Tibial nerve (tissue), 4 donors: ENCODE data around the gene PRKAR2A. TPM values are rescaled to one million over a fixed set of nuclear protein-coding genes. Genes with fewer than 3 reads are reported as not detected.

Source experiments
- DNase-seq, 2 donors: peaks; one replicate each; pipeline ENCODE4 v3.0.0-alpha.2; 2019; ENCODE audit warnings: low spot score in 2 of 2
- H3K27ac ChIP-seq, 4 donors: fragments of 200-600 bp; sonication (generic) in 3 of 4; one replicate each; pipeline ENCODE4 v1.5.1; 2017 to 2019; ENCODE audit warnings: mild to moderate bottlenecking in 1 of 4
- H3K27me3 ChIP-seq, 2 donors: fragments of 200-600 bp; sonication (generic) in 1 of 2; one replicate each; pipeline versions ENCODE4 v1.5.1 to v1.6.0; 2017 to 2019
- H3K36me3 ChIP-seq, 3 donors: fragments of 200-600 bp; sonication (generic); one replicate each; pipeline ENCODE4 v1.5.1; 2018 to 2019
- H3K4me1 ChIP-seq, 4 donors: fragments of 200-600 bp; sonication (generic) in 3 of 4; one replicate each; pipeline ENCODE4 v1.5.1; 2017 to 2019
- H3K4me3 ChIP-seq, 4 donors: fragments of 200-600 bp; sonication (generic) in 3 of 4; one replicate each; pipeline ENCODE4 v1.5.1; 2017 to 2019; ENCODE audit warnings: mild to moderate bottlenecking in 1 of 4, moderate library complexity in 1 of 4
- H3K9me3 ChIP-seq, 4 donors: fragments of 200-600 bp; sonication (generic) in 3 of 4; one replicate each; pipeline ENCODE4 v1.5.1; 2017 to 2019
- CTCF ChIP-seq, 5 experiments: fragments of 200-600 bp in 3 of 5; fragments of 450-650 bp in 2 of 5; sonication (generic) in 3 of 5; IDR thresholded peaks; one replicate each; pipeline ENCODE4 v1.5.1; 2016 to 2019; ENCODE audit warnings: antibody characterized with exemption in 5 of 5, mild to moderate bottlenecking in 3 of 5, moderate library complexity in 2 of 5
- EP300 ChIP-seq, 2 donors: sonication (generic); formaldehyde crosslinking; IDR thresholded peaks; one replicate each; pipeline ENCODE4 v1.6.1; 2017; ENCODE audit warnings: antibody characterized with exemption in 2 of 2, mild to moderate bottlenecking in 1 of 2
- POLR2A ChIP-seq, 2 donors: fragments of 450-650 bp; IDR thresholded peaks; one replicate each; pipeline ENCODE4 v1.6.1; 2017; ENCODE audit warnings: antibody characterized with exemption in 2 of 2, mild to moderate bottlenecking in 2 of 2, moderate library complexity in 2 of 2
- WGBS, 2 donors: methylation state at CpG; one replicate each; pipeline ENCODE4 v1.1.5; 2018; 5-methylcytosine and 5-hydroxymethylcytosine counted together
- total RNA-seq, 4 donors: library from RNA; depleted of rRNA; stranded (reverse); fragments of >200 nt; gene quantifications; one replicate each; pipeline ENCODE4 v1.1.0, GENCODE V29; 2016

Gene PRKAR2A
- total RNA-seq, 4 donors from 2014 or later: 26.9 to 37.5 (median 32.4) TPM

GRCh38 chr3:48855681-48856447, 8.2 kb upstream of the PRKAR2A start:
- TF ChIP-seq EP300 (IDR thresholded peaks at IDR 0.05): no peak
- H3K4me3 ChIP-seq: no peak overlapping the region
- H3K4me1 ChIP-seq: no peaks in the 10 kb centered on the region
- H3K9me3 ChIP-seq: no peaks in the 10 kb centered on the region
- peaks cover 0 to 45% (median 9%) of the 10 kb centered on the region in 3 donors for H3K36me3 ChIP-seq
- H3K27ac ChIP-seq: peak overlapping the region in 2 of 4 donors; percentile 26 to 34
- no peak for DNase-seq
- 84 to 88% methylated on average over 9 of the region's 9 CpGs for WGBS, 2 donors
- H3K27me3 ChIP-seq: no peaks in the 10 kb centered on the region

GRCh38 chr3:48852151-48852550, 4.5 kb upstream of the PRKAR2A start:
- Histone ChIP-seq H3K4me1 (peaks cover 0 to 10% (median 2%) of the 10 kb centered on the region in 4 donors), H3K9me3 (no peaks in the 10 kb centered on the region), H3K4me3 (no peak overlapping the region), H3K27ac (no peak overlapping the region), H3K27me3 (no peaks in the 10 kb centered on the region), H3K36me3 (peaks cover 0 to 9% (median 0%) of the 10 kb centered on the region in 3 donors)
- TF ChIP-seq CTCF (IDR thresholded peaks at IDR 0.05) (no peak), POLR2A (IDR thresholded peaks at IDR 0.05) (no peak), EP300 (IDR thresholded peaks at IDR 0.05) (no peak)
- no peak for DNase-seq
- WGBS, 2 donors: 85 to 90% methylated on average over 5 of the region's 5 CpGs

GRCh38 chr3:48851407-48851806, 3.7 kb upstream of the PRKAR2A start:
- DNase-seq: no peak
- Histone ChIP-seq H3K36me3 (peaks cover 0 to 2% (median 0%) of the 10 kb centered on the region in 3 donors), H3K9me3 (no peaks in the 10 kb centered on the region), H3K4me3 (no peak overlapping the region), H3K4me1 (peaks cover 0 to 13% (median 4%) of the 10 kb centered on the region in 4 donors), H3K27ac (no peak overlapping the region), H3K27me3 (no peaks in the 10 kb centered on the region)
- no peak for TF ChIP-seq POLR2A (IDR thresholded peaks at IDR 0.05)
- TF ChIP-seq EP300 (IDR thresholded peaks at IDR 0.05): no peak
- TF ChIP-seq CTCF (IDR thresholded peaks at IDR 0.05): no peak
- 52 to 57% methylated on average over 3 of the region's 3 CpGs for WGBS, 2 donors

- Histone ChIP-seq H3K36me3 (no peaks in the 10 kb centered on the region), H3K27me3 (no peaks in the 10 kb centered on the region), H3K27ac (peak overlapping the region in 2 of 4 donors; percentile 95 to 98), H3K4me1 (peaks cover 0 to 30% (median 19%) of the 10 kb centered on the region in 4 donors), H3K9me3 (no peaks in the 10 kb centered on the region), H3K4me3 (no peak overlapping the region)
- 96 to 98% methylated on average over 8 of the region's 8 CpGs for WGBS, 2 donors
- no peak for TF ChIP-seq CTCF (IDR thresholded peaks at IDR 0.05)
- TF ChIP-seq POLR2A (IDR thresholded peaks at IDR 0.05): no peak
- no peak for TF ChIP-seq EP300 (IDR thresholded peaks at IDR 0.05)
- no peak for DNase-seq
These were observed 1.3 kb upstream of the PRKAR2A start for GRCh38 chr3:48848816-48849515.

GRCh38 chr3:48847053-48847503, 596 bp downstream of the PRKAR2A start:
- no peaks in the 10 kb centered on the region for H3K27me3 ChIP-seq
- WGBS, 2 donors: 1% methylated on average over 24 to 41 of the region's 42 CpGs
- peak overlapping the region; percentile 78 to 96 (median 88) for H3K4me3 ChIP-seq
- TF ChIP-seq POLR2A (IDR thresholded peaks at IDR 0.05) (no peak), EP300 (IDR thresholded peaks at IDR 0.05) (no peak)
- H3K9me3 ChIP-seq: no peaks in the 10 kb centered on the region
- peak overlapping the region; percentile 91 to 98 (median 95) for H3K27ac ChIP-seq
- peak; percentile 36 to 46 for DNase-seq
- no peaks in the 10 kb centered on the region for H3K36me3 ChIP-seq
- peaks cover 0 to 30% (median 19%) of the 10 kb centered on the region in 4 donors for H3K4me1 ChIP-seq

- H3K36me3 ChIP-seq: no peaks in the 10 kb centered on the region
- no peak for DNase-seq
- H3K4me1 ChIP-seq: peaks cover 0 to 31% (median 19%) of the 10 kb centered on the region in 4 donors
- no peaks in the 10 kb centered on the region for H3K27me3 ChIP-seq
- TF ChIP-seq CTCF (IDR thresholded peaks at IDR 0.05) (no peak), EP300 (IDR thresholded peaks at IDR 0.05) (no peak), POLR2A (IDR thresholded peaks at IDR 0.05) (no peak)
- 12 to 28% methylated on average over 2 of the region's 2 CpGs for WGBS, 2 donors
- peak overlapping the region in 1 of 4 donors; percentile 91 for H3K4me3 ChIP-seq
- peak overlapping the region in 2 of 4 donors; percentile 29 to 49 for H3K27ac ChIP-seq
- no peaks in the 10 kb centered on the region for H3K9me3 ChIP-seq
These were observed 2.5 kb downstream of the PRKAR2A start for GRCh38 chr3:48845170-48845569.
